Stimulated activated effector memory CD8-positive, alpha-beta T cell treated with anti-CD3 and anti-CD28 coated beads, Interleukin-12 subunit alpha, Interleukin-12 subunit beta, amount 100 ng/mL, for 72 hours (primary cell): ENCODE results near the gene KRT71.
A peak's percentile ranks its signal among the peaks of the same experiment; 100 is the strongest.

Source experiments
- ATAC-seq: fragments of 150-1000 bp; cut with Tn5 transposase; 2 replicates; pipeline ENCODE4 v1.10.0; 2021
- DNase-seq, 2 donors: peaks; one replicate each; pipeline ENCODE4 v3.0.0; 2021 to 2022; ENCODE audit warnings: low spot score in 2 of 2
- H3K27ac Mint-ChIP-seq: one replicate; pipeline ENCODE4 v1.8.0; 2022; ENCODE audit warnings: mild to moderate bottlenecking, mixed read lengths
- H3K36me3 Mint-ChIP-seq: one replicate; pipeline ENCODE4 v1.8.0; 2022; ENCODE audit warnings: mild to moderate bottlenecking, mixed read lengths
- H3K4me1 Mint-ChIP-seq: one replicate; pipeline ENCODE4 v1.8.0; 2022; ENCODE audit warnings: mixed read lengths
- H3K4me3 Mint-ChIP-seq: one replicate; pipeline ENCODE4 v1.8.0; 2022; ENCODE audit warnings: mild to moderate bottlenecking, mixed read lengths
- H3K9me3 Mint-ChIP-seq: one replicate; pipeline ENCODE4 v1.8.0; 2022; ENCODE audit warnings: mixed read lengths

Gene KRT71

GRCh38 chr12:52523824-52524223 is 29.1 kb downstream of the KRT71 start:
- no peak overlapping the region for H3K4me3 Mint-ChIP-seq
- H3K4me1 Mint-ChIP-seq, result peaks cover 16% of the 10 kb centered on the region
- peak in 1 of 2 donors; percentile 30 for DNase-seq
- no peaks in the 10 kb centered on the region for H3K36me3 Mint-ChIP-seq
- no peaks in the 10 kb centered on the region for H3K9me3 Mint-ChIP-seq
- no peak for ATAC-seq
- no peak overlapping the region for H3K27ac Mint-ChIP-seq

DNA sequence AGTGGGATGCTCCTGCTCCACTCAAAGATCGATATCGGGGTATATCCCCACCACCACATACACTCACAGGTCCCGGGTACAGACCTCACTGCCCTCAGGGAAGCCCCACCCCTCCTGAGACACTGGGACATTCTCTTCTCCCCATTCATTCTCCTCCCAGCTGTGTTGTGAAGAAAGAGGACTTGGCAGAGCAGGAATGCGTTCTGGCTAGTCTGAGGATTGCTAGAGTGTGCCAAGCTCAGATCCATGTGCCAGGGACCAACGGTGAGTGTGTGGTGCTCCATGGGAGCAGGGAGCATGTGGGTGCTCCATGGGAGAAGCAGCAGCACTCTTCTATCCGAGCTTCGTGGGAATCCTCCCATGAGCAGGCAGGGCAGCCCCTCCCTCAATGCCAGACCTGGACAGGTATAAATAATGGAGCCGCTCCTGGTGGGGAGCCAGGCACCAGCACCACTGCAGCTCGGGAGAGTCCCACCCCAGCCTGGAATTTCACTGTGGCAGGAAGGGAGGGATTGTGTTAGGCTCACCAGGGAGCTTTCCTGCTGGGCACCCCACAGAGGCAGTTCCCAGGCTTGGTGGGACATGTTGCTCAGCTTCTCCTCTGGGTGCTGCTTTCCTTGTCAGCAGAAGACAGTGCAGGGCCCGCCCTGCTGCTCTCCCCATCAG is 30.5 kb downstream of the KRT71 start:
- H3K4me1 Mint-ChIP-seq, result peaks cover 16% of the 10 kb centered on the region
- ATAC-seq, result no peak
- H3K4me3 Mint-ChIP-seq, result no peak overlapping the region
- no peak overlapping the region for H3K27ac Mint-ChIP-seq
- H3K9me3 Mint-ChIP-seq, result no peaks in the 10 kb centered on the region
- no peaks in the 10 kb centered on the region for H3K36me3 Mint-ChIP-seq
- DNase-seq, result peak in 1 of 2 donors; percentile 35

GRCh38 chr12:52521568-52522266 is 31.2 kb downstream of the KRT71 start:
- Mint-ChIP-seq H3K36me3 (no peaks in the 10 kb centered on the region), H3K4me1 (peaks cover 12% of the 10 kb centered on the region), H3K4me3 (no peak overlapping the region), H3K9me3 (no peaks in the 10 kb centered on the region), H3K27ac (no peak overlapping the region)
- ATAC-seq, result no peak
- peak in 1 of 2 donors; percentile 28 for DNase-seq

DNA sequence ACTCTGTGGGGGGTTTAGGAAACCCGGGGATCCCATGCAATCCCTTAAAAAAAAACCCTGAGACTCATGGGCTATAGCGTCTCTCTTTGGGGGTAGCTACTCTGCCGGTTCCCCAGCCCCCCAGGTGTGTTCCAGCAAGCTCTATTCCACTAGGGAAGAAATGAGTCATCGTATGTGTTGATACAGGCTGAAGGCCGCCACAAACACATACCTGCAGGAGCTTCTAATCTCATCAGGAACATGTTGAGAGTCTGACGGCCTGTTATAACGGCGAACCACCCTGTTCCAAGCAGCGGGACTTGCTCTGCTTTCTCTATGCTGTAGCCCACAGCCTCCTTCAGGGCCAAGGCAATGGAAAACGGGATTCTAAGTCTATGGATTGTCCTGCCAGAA is 31.8 kb downstream of the KRT71 start:
- no peaks in the 10 kb centered on the region for H3K36me3 Mint-ChIP-seq
- ATAC-seq (no peak), DNase-seq (no peak)
- peaks cover 6% of the 10 kb centered on the region for H3K4me1 Mint-ChIP-seq
- H3K9me3 Mint-ChIP-seq, result no peaks in the 10 kb centered on the region
- no peak overlapping the region for H3K27ac Mint-ChIP-seq
- no peak overlapping the region for H3K4me3 Mint-ChIP-seq

DNA sequence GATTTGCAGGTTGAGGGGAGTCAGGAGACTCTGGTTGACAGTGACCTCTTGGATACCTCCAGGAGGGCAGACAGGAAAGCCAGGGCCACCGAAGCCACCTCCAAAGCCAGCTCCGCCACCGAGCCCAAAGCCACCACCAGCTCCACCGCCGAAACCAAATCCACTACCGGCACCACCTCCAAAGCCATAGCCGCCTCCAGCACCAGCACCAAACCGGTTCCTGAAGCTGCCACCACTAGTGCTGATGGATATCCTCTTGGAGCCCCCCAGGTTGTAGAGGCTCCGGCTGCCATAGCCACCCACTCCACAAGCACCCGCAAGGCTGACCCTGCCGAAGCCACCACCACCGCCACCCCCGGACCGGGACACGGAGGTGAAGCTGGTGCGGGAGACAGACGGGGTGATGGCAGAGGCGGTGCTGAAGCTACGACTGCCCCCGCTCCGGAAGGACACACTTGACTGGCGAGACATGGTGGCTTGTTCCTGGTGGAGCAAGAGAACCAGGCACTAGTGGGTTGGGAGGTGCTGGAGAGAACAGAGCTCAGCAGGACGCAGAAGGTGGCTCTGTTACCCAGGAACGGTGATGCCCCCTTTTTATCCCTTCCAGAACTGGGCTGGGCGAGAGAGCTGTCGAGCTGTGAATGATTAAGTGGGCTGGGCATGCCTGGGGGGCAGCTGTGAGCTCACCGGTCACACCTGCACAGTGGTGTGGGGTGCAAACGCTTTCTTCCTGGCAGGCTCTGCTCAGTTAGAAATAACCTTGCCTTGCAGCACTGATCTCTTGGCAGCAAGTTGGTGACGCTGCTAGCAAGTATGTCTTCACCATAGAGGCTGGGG is 32.9 kb downstream of the KRT71 start, which contains the start of gene KRT5:
Gene KRT5 (minus strand): TSS at position 569 of the 837 bp plus-strand sequence. CDS start 98 bp downstream, at position 471.
- Mint-ChIP-seq H3K4me1 (peaks cover 6% of the 10 kb centered on the region), H3K9me3 (no peaks in the 10 kb centered on the region), H3K4me3 (no peak within 1 kb of the TSS), H3K27ac (no peak within 1 kb of the TSS), H3K36me3 (no peaks in the 10 kb centered on the region)
- no peak for ATAC-seq
- DNase-seq, result peak in 1 of 2 donors; percentile 41

DNA sequence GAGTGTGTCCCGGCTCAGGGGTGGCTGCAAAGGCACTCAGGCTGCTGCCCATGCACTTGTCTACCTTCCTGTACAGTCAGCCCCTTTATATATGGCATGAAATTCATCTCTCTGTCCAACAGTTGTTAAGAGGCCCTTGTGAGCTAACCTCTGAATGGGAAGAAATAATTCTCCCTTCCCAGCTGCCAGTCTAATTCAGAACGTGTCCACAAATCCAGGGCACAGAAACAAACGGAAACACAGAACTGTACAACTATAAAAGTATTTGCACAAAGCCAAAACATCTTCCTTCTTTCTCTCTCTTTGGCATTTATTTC is 33.6 kb downstream of the KRT71 start:
- Mint-ChIP-seq H3K27ac (no peak overlapping the region), H3K36me3 (no peaks in the 10 kb centered on the region), H3K9me3 (no peaks in the 10 kb centered on the region), H3K4me1 (peaks cover 6% of the 10 kb centered on the region), H3K4me3 (no peak overlapping the region)
- DNase-seq (peak in 1 of 2 donors; percentile 32), ATAC-seq (no peak)

DNA sequence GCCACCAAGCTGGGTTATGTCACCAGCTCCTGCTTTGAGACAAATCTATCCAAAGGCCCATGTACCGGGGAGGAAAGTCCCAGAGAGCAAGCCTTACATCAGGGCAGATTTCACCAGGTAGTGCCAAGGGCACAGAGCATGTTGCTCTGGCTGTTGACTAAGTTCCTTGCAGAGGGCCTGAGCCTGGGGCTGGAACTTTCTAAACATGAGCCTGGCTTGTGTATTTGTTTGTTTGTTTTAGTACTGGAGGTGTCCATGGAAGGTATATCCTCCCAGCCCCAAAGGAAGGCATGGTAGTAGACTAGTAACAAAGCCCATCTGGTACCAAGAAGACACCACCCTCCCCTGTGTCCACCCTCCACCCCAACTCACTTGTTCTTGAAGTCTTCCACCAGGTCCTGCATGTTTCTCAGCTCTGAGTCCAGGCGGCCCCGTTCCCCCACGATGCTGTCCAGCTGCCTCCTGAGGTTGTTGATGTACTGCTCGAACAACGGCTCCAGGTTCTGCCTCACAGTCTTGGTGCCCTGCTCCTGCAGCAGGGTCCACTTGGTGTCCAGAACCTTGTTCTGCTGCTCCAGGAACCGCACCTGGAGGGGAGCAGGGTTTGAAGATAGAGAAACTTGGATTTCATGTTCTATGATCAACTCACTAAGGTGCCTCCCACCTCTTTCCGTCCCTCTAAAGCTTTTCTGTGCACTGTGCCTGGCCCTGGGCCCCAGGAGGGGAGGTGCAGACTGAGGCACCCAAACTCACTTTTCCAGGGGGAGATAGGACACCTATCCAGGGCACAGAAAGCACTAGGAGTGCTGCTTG is 34.2 kb downstream of the KRT71 start:
- Mint-ChIP-seq H3K27ac (no peak overlapping the region), H3K9me3 (no peaks in the 10 kb centered on the region), H3K4me3 (no peak overlapping the region), H3K36me3 (no peaks in the 10 kb centered on the region), H3K4me1 (peaks cover 6% of the 10 kb centered on the region)
- DNase-seq (peak in 1 of 2 donors; percentile 15), ATAC-seq (no peak)

DNA sequence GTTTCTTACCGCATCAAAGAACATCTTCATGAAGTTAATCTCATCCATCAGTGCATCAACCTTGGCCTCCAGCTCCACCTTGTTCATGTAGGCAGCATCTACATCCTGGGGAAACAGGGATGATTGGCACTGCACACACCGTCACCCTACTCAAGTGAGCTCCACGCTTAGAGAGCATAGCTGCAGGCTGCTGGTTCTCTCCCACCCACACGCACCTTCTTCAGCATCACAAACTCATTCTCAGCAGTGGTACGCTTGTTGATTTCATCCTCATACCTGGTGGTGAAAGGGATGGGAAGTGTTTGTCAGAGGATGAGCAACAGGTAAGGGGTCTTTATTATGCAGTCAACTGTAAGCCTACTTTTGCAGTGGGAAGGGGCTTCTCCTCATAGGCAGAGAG is 35.1 kb downstream of the KRT71 start:
- ATAC-seq (no peak), DNase-seq (peak in 1 of 2 donors; percentile 8)
- no peak overlapping the region for H3K4me3 Mint-ChIP-seq
- H3K4me1 Mint-ChIP-seq, result peaks cover 6% of the 10 kb centered on the region
- H3K27ac Mint-ChIP-seq, result no peak overlapping the region
- H3K9me3 Mint-ChIP-seq, result no peaks in the 10 kb centered on the region
- no peaks in the 10 kb centered on the region for H3K36me3 Mint-ChIP-seq

DNA sequence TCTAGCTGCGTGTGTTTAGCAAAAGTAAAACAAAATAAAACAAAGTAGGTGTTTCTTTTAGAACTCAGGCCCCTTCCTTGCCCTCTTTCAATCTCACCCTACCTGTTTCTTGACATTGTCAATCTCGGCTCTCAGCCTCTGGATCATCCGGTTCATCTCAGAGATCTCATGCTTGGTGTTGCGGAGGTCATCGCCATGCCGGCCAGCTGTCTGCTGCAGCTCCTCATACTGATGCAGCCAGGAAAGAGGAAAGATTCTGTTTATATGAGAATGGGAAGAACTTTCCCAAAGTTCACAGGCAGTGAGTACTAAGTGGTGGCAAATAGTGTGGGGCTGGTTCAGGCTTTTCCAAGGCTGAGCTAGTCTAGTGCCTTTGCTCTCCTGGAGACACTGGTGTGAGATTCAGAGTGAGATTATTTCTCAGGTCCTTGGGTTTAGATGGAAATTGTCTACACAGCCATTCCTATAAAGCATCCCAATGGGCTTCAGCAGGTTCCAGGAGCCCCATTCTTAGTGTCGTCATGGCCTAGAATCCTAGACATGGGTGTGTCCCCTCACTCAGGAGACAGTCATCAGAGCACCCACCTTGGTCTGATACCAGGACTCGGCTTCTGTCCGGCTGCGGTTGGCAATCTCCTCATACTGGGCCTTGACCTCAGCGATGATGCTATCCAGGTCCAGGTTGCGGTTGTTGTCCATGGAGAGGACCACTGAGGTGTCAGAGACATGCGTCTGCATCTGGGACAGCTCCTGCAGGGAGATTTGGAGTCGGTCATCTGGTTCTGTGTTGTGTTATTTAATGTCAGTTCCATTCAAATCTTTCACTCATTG is 35.7 kb downstream of the KRT71 start:
- Mint-ChIP-seq H3K36me3 (no peaks in the 10 kb centered on the region), H3K9me3 (no peaks in the 10 kb centered on the region), H3K4me1 (peaks cover 6% of the 10 kb centered on the region), H3K4me3 (no peak overlapping the region), H3K27ac (no peak overlapping the region)
- DNase-seq (peak in 1 of 2 donors; percentile 7), ATAC-seq (no peak)

DNA sequence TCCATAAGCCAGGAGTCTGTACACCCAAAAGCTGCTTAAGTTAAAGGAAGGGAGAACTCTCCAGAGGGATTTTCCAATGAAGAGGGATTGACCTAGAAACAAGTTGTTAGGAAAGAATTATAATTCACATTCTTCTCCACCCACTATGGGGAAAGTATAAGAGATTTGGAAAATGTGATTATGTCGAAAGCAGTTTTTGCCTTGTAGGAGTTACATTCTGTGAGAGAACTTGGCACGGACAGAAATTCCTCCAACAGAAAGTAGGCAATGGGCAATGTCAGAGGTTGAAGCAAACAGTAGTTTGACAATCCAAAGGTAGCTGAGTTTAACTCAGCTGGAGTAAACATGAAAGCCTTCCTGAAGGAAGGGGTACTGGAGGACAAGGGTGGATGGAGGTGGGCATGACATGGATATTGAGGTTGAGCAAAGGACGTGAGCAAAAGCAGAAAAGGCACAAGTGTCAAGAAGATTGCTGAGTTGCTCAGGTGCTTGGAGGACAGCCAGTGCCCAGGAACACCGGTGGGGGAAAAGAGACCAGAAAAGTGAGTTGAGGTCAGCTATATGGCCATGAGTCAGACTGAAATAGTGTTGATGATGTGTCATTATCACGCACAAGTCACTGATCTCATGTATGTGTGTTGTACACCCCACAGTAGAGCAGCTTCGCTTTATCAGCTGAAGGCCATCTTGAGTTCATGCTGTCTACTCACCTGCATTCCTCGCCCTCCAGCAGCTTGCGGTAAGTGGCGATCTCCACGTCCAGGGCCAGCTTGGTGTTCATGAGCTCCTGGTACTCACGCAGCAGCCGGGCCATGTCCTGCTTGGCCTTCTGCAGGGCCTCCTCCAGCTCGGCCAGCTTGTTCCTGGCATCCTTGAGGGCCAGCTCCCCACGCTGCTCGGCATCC is 36.8 kb downstream of the KRT71 start:
- H3K4me1 Mint-ChIP-seq, result no peaks in the 10 kb centered on the region
- no peak overlapping the region for H3K27ac Mint-ChIP-seq
- H3K36me3 Mint-ChIP-seq, result no peaks in the 10 kb centered on the region
- peaks cover 4% of the 10 kb centered on the region for H3K9me3 Mint-ChIP-seq
- H3K4me3 Mint-ChIP-seq, result no peak overlapping the region
- ATAC-seq (peak; percentile 21), DNase-seq (peak in 1 of 2 donors; percentile 38)

DNA sequence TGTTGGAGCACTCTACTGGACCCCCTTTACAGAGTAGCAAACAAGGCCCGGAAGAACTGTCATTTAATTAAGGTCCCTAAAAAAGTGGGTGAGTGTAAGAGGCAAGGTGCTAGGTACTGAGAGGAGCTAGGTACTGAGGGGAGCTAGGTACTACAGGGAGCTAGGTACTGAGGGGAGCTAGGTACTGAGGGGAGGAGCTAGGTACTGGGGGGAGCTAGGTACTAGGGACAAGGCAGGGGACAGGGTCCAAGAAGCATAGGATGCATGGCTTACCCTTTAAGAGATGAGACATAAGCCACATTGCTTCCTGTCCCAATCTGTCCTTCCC is 37.7 kb downstream of the KRT71 start:
- H3K36me3 Mint-ChIP-seq, result no peaks in the 10 kb centered on the region
- DNase-seq (peak in 1 of 2 donors; percentile 26), ATAC-seq (no peak)
- no peak overlapping the region for H3K27ac Mint-ChIP-seq
- H3K4me1 Mint-ChIP-seq, result no peaks in the 10 kb centered on the region
- H3K9me3 Mint-ChIP-seq, result peaks cover 5% of the 10 kb centered on the region
- H3K4me3 Mint-ChIP-seq, result no peak overlapping the region

DNA sequence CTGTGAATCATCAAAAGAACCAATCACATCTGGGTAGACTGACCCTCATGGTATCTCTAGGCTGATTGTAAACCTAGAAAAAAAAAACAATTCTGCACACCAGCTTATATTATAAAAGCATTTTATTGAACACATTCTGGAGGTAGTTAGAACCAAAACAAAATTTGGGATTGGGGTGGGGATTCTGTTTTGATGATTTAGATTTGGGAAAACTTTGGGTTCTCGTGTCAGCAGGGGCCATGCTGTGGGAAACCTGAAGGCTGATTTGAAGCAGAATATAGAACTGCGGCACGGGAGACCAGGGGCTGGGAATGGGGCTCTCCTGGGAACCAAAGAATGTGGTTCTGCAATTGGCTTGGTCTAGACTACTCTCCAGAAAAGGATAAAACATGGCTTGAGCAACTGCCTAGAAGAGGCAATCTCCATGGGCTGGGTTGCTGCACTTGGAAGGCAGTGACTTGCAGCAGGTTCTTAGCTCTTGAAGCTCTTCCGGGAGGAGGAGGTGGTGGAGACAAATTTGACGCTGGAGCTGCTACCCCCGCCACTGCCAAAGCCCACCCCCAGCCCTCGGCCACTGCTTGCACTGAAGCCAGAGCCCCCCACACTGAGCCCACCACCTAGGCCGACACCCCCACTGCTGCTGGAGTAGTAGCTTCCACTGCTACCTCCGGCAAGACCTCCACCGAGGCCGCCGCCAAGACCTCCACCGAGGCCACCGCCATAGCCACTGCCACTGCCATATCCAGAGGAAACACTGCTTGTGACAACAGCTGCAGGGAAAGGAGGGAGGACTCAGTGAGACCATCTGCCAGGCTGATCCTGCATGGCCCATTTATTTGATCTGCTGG is 38.2 kb downstream of the KRT71 start:
- no peak for ATAC-seq

DNA sequence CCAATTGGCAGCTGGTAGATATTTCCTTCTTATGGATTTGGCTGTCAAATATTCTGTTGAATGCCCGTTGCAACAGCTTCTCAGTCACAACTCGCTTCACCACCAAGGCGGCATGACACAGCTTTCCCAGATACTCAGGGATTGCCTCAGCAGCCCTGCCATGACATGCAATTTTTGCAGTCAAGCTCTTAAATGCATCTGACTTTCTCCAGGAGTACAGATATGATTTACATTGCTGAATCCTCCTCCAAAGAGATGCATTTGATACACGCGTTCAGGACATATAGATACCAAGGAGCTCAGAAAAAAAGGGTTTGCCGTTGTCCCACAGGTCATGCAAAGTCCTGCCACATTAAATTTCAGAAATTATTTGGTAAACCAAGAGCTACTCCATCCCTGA is 39.2 kb downstream of the KRT71 start:
- Mint-ChIP-seq H3K9me3 (peaks cover 5% of the 10 kb centered on the region), H3K4me3 (no peak overlapping the region), H3K36me3 (no peaks in the 10 kb centered on the region), H3K27ac (no peak overlapping the region), H3K4me1 (no peaks in the 10 kb centered on the region)
- ATAC-seq, result no peak
- DNase-seq, result peak in 1 of 2 donors; percentile 4

More for the DNA sequence above, 38.2 kb downstream of the KRT71 start:
- no peaks in the 10 kb centered on the region for H3K4me1 Mint-ChIP-seq
- no peaks in the 10 kb centered on the region for H3K36me3 Mint-ChIP-seq
- H3K4me3 Mint-ChIP-seq, result no peak overlapping the region
- peak in 1 of 2 donors; percentile 8 for DNase-seq
- H3K27ac Mint-ChIP-seq, result no peak overlapping the region
- H3K9me3 Mint-ChIP-seq, result peaks cover 5% of the 10 kb centered on the region
